Activated CD4-positive, alpha-beta memory T cell treated with anti-CD3 and anti-CD28 coated beads, Interleukin-2, amount 10 ng/mL, durations not matched to agents 7 days and 5 days (primary cell): Measurements from ENCODE around the gene ATP6V1C2. TPM values are rescaled to one million over a fixed set of nuclear protein-coding genes. Genes with fewer than 3 reads are reported as not detected.
"Not testable (repeated sequence)": the region's sequence is repeated elsewhere in the genome, so short reads cannot be mapped to it uniquely, and the experiment has no call there.

ENCODE experiments used
- CTCF ChIA-PET: fragments of 350-600 bp; sonication (Branson Sonifier 250); formaldehyde crosslinking; loops from one replicate; lab custom pipeline; 2021; ENCODE audit warnings: antibody characterized with exemption, inconsistent platforms; lab: Charles Lee
- POLR2A ChIA-PET: fragments of 350-600 bp; sonication (Branson Sonifier 250); formaldehyde crosslinking; loops from one replicate; lab custom pipeline; 2021; ENCODE audit warnings: antibody characterized with exemption; lab: Charles Lee
- DNase-seq: peaks from one replicate; pipeline ENCODE4 v3.0.0-alpha.2; 2020
- H3K27ac Mint-ChIP-seq: one replicate; pipeline ENCODE4 v1.8.0; 2021; ENCODE audit warnings: mild to moderate bottlenecking, mixed read lengths
- H3K27me3 Mint-ChIP-seq: one replicate; pipeline ENCODE4 v1.8.0; 2021; ENCODE audit warnings: mixed read lengths
- H3K36me3 Mint-ChIP-seq: one replicate; pipeline ENCODE4 v1.8.0; 2021; ENCODE audit warnings: low read depth, mixed read lengths
- H3K4me1 Mint-ChIP-seq: one replicate; pipeline ENCODE4 v1.8.0; 2021; ENCODE audit warnings: mixed read lengths
- H3K4me3 Mint-ChIP-seq: one replicate; pipeline ENCODE4 v1.8.0; 2021; ENCODE audit warnings: mild to moderate bottlenecking, mixed read lengths
- H3K9me3 Mint-ChIP-seq: one replicate; pipeline ENCODE4 v1.8.0; 2021; ENCODE audit warnings: mixed read lengths
- total RNA-seq, 2 experiments: library from RNA; stranded (reverse); gene quantifications; one replicate each; pipeline ENCODE4 v1.2.3, GENCODE V29; 2021

Gene ATP6V1C2
- total RNA-seq, 2 experiments from 2014 or later = not detected

DNA sequence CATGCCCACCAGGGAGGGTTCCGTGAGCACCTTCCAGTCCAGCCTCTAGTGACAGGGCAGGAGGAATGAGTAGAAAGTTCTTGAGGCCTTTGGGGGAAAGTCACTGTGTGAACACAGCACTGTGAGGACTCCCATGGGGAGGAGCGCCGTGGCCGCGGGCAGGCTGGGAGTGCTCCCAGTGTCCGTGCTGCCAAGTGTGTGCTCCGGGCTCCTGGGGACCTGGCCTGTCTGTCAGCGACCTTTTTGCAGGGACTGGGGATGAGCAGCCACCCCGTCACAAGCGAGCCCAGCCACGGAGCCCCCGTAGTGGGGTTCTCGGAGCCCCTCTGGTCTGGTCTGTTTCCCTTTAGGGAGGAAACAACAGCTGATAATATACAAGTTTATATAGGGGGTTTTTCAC lies 54.4 kb downstream of the ATP6V1C2 start:
- Mint-ChIP-seq H3K27me3 (no peaks in the 10 kb centered on the region), H3K9me3 (no peaks in the 10 kb centered on the region), H3K27ac (no peak overlapping the region), H3K36me3 (peaks cover 9% of the 10 kb centered on the region), H3K4me3 (no peak overlapping the region), H3K4me1 (peaks cover 1% of the 10 kb centered on the region)
- DNase-seq = no peak
- ChIA-PET CTCF (no interaction called here), POLR2A (no interaction called here)

DNA sequence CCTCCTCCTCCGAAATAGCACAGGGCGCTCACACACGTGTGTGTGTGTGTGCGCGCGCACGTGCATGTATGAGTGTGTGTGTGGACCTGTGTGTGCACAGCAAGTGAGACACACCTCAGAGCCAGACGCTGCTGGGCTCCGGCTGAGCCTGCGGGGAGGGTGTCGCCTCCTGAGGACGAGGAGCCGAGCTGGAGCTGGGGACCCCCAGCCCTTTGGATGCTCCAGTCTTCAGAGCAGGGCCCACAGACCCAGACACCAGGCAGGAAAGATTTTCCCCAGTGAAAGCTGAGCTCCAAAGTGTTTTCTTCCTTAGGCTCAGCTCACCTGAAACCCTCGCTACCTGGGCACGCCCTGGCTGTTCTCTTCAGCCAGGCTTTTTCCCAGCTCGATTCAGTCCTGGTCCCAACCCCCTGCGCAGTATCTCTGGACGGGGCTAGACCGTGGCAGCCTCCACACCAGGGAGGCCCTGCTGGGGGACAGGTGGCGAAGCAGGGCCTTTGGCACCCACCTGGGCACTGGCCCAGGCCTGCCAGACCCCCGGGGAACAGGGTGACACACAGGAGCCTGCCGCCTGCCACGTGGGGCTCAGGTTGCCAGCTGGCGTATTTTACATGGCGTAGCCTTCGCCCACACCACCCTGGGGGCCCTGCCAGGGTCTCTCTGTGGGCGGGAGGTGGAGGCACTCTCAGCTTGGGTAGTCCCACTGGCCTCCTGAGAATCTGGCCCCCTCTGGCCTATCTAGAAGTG lies 55.0 kb downstream of the ATP6V1C2 start:
- H3K27ac Mint-ChIP-seq = no peak overlapping the region
- peaks cover 1% of the 10 kb centered on the region for H3K4me1 Mint-ChIP-seq
- H3K36me3 Mint-ChIP-seq = peaks cover 12% of the 10 kb centered on the region
- no peaks in the 10 kb centered on the region for H3K9me3 Mint-ChIP-seq
- no peak overlapping the region for H3K4me3 Mint-ChIP-seq
- H3K27me3 Mint-ChIP-seq = no peaks in the 10 kb centered on the region
- no peak for DNase-seq
- CTCF ChIA-PET = no interaction called here
- POLR2A ChIA-PET = no interaction called here

DNA sequence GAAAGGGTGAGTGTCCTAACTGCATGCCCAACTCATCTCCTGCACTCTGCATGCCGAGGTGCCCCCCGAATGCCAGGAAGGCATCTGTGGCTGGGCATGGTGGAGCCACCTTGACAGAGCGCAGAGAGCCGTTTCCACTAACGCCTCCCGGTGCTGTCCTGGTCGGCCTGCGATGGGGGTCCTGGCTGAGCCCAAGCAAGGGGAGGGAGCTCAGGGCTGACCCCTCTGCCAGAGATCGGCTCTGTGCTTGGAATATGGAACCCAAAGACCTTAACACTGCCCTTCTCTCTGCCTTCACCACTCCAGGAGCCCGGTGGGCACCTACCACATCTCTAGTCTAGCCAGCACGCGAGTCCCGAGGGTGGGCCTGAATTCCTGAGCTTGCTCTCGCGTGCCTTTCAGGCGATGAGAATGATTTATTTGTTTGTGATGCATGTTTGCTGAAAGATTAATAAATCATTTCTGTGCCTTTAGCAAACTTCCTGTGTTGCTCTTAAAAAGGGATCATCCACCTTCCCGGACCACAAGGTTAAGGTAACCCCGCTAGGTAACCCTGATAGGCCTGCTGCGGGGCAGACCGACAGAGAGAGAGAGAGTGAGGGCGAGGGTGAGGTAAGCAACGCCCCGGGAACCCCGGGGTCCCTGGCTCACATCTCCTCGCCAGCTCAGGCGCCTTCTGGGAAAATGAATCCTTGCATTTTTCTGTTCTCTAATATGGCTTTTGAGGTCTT lies 55.8 kb downstream of the ATP6V1C2 start:
- H3K4me3 Mint-ChIP-seq = no peak overlapping the region
- peaks cover 1% of the 10 kb centered on the region for H3K4me1 Mint-ChIP-seq
- ChIA-PET CTCF (no interaction called here), POLR2A (no interaction called here)
- no peak for DNase-seq
- peaks cover 20% of the 10 kb centered on the region for H3K36me3 Mint-ChIP-seq
- H3K27me3 Mint-ChIP-seq = no peaks in the 10 kb centered on the region
- no peak overlapping the region for H3K27ac Mint-ChIP-seq
- H3K9me3 Mint-ChIP-seq = no peaks in the 10 kb centered on the region

DNA sequence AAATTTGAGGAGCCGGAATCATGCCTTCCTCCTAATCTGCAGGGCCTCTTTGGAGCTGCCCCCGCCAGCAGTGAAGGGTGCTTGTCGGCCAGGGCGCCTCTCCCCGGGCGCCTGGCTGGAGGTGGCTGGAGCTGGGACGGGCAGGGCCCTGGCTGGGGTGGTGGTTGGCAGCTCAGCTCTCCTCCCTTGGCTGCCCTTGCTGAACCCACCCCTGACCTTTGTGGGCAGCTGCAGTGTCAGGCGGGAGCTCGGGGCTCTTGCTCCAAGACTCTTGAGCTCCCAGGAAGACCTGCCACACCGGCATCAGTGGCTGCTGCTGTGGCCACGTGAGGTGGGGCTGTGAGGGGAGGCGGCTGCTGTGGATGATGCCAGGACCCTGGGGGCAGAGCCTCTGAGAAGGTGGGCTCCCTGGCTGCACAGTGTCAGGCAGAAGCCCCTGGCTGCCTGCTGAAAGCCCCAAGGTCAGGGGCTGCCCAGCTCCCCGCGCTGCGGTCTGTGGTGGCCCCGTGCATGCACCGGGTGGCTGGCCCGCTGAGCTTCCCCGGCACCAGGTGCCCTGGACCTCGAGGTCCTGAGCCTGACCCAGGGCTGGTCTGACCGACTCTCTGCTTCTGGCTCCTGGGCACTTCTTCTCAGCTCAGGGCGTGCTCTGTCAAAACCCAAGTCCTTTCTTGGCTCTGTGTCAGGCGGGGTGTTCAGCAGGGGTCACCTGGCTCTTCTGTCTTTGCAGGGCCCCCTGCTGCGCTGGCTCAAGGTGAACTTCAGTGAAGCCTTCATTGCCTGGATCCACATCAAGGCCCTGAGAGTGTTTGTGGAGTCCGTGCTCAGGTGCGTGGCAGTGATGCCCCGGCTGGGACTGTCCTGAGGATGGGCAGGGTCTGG lies 56.7 kb downstream of the ATP6V1C2 start:
- no peak overlapping the region for H3K4me3 Mint-ChIP-seq
- no peaks in the 10 kb centered on the region for H3K27me3 Mint-ChIP-seq
- POLR2A ChIA-PET = interaction anchor here (1.0 kb wide), 1 partner anchor 34 kb away, joined by 4 read pairs; no protein-coding TSS in a partner anchor
- CTCF ChIA-PET = no interaction called here
- H3K9me3 Mint-ChIP-seq = no peaks in the 10 kb centered on the region
- H3K4me1 Mint-ChIP-seq = peaks cover 1% of the 10 kb centered on the region
- DNase-seq = no peak
- no peak overlapping the region for H3K27ac Mint-ChIP-seq
- H3K36me3 Mint-ChIP-seq = peaks cover 24% of the 10 kb centered on the region

DNA sequence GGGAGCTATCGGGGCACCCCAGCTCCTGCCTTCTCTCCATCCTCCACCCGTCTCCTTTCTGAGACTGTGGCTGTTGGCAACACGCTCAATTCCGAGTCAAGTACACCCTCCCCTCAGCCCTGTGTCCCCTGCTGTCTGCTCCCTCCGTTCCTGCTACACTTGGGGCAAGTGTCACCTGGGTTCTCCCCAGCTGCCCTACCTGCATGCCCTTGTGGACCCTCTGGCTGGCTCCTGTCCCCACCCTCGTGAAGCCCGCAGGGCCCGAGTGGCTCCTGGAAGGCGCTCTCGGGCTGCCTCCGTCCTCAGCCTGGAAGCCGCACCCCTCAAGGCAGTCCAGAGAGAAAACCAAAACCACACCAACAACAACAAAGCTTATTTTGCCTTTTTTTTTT lies 57.3 kb downstream of the ATP6V1C2 start:
- Mint-ChIP-seq H3K27me3 (no peaks in the 10 kb centered on the region), H3K36me3 (peaks cover 31% of the 10 kb centered on the region), H3K27ac (no peak overlapping the region), H3K4me3 (no peak overlapping the region), H3K4me1 (peaks cover 1% of the 10 kb centered on the region), H3K9me3 (no peaks in the 10 kb centered on the region)
- no peak for DNase-seq
- POLR2A ChIA-PET = interaction anchor here (1.0 kb wide), 1 partner anchor 33 kb away, joined by 4 read pairs; no protein-coding TSS in a partner anchor
- CTCF ChIA-PET = no interaction called here

DNA sequence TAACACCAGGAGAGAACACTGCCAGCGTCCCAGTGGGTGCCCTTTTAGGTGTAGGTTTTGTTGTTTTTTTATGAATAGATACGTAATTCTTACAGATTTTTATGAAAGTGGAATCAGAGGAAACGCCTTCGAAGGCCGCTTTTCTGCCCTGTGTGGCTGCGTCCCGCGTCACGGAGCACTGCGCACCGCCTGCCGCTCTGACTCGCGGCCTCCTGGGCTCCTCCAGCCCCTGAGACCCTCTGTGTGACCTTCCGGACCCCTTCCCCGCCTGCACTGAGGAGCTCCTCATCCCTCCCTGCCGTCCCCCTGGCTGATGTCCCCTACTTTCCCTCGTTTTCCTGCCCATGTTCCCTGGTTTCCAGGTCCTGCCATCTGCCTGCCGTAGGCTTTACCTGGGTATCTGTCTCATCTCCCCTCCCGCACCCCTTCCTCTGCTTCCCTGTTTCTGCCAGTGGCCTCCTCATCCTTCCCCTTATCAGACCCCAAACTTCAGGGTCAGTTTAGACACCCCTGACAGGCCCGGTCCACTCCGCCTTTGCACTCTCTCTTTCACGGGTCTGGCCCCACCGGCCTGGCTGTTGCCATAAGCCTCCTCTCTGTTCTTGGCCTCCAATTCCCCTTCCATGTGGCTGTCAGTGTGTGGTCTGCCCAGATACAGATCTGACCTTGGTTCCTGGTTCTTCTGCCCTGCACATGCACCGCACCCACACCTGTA lies 58.5 kb downstream of the ATP6V1C2 start:
- Mint-ChIP-seq H3K27ac (no peak overlapping the region), H3K36me3 (peaks cover 42% of the 10 kb centered on the region), H3K4me3 (no peak overlapping the region), H3K27me3 (no peaks in the 10 kb centered on the region), H3K9me3 (no peaks in the 10 kb centered on the region), H3K4me1 (no peaks in the 10 kb centered on the region)
- ChIA-PET CTCF (no interaction called here), POLR2A (interaction anchor here (0.6 kb wide), 1 partner anchor 12 kb away, joined by 3 read pairs; no protein-coding TSS in a partner anchor)
- no peak for DNase-seq

DNA sequence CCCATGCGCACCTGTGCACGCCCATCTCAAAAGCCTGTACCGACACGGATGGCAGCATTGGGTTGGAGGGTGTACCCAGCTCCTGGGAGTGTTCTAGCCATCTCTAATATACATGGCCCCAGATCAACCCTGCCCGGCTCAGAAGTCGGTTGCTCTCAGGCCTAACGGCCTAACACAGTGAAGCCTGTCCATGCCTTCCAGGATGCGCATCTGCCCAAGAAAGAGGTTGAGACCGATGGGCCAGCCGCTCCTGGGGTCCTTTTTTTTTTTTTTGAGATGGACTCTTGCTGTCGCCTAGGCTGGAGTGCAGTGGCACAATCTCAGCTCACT lies 59.0 kb downstream of the ATP6V1C2 start:
- Mint-ChIP-seq H3K27me3 (no peaks in the 10 kb centered on the region), H3K4me3 (no peak overlapping the region), H3K27ac (no peak overlapping the region), H3K9me3 (no peaks in the 10 kb centered on the region), H3K4me1 (no peaks in the 10 kb centered on the region), H3K36me3 (peaks cover 47% of the 10 kb centered on the region)
- ChIA-PET CTCF (no interaction called here), POLR2A (interaction anchor here (0.6 kb wide), 1 partner anchor 11 kb away, joined by 3 read pairs; no protein-coding TSS in a partner anchor)
- DNase-seq = no peak

DNA sequence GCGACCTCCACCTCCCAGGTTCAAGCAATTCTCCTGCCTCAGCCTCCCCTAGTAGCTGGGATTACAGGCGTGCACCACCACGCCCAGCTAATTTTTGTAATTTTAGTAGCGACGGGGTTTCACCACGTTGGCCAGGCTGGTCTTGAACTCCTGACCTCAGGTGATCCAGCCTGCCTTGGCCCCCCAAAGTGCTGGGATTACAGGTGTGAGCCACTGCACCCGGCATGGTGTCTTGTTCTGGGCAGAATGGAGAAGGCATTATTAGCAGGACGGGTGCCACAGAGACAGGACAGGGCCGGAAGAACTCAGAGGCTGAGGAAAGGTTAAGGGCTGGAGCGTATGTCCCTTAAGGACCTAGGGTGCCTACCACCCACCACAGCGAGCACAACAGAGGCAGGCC lies 59.4 kb downstream of the ATP6V1C2 start:
- H3K27ac Mint-ChIP-seq, H3K9me3 Mint-ChIP-seq, H3K27me3 Mint-ChIP-seq, H3K4me1 Mint-ChIP-seq, CTCF ChIA-PET, POLR2A ChIA-PET, H3K4me3 Mint-ChIP-seq: not testable (repeated sequence)
- H3K36me3 Mint-ChIP-seq = peaks cover 47% of the 10 kb centered on the region
- DNase-seq = peak; percentile 4

DNA sequence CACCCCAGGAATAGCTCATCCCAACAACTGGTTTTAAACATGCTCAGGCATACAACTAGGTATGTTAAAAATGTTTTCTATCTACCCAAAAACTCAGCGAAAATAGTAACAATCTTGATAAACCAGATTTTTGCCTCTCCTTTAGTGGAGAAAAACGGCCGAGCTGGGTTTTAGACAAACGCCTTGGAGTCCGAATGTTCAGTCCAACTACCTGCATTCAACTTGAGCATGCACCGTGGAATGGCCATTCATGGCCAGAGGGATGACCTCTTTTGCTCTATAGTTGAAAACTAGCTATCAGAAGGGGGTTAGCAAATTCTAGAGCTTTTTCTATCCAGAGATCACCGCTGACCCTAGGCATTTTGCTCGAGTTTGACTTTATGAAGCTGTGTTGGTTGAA lies 60.3 kb downstream of the ATP6V1C2 start:
- Mint-ChIP-seq H3K27me3 (no peaks in the 10 kb centered on the region), H3K4me3 (no peak overlapping the region), H3K9me3 (no peaks in the 10 kb centered on the region), H3K36me3 (peaks cover 55% of the 10 kb centered on the region), H3K4me1 (no peaks in the 10 kb centered on the region), H3K27ac (no peak overlapping the region)
- DNase-seq = peak; percentile 1
- POLR2A ChIA-PET = interaction anchor here (1.6 kb wide), 1 partner anchor 9 kb away, joined by 4 read pairs; no protein-coding TSS in a partner anchor
- CTCF ChIA-PET = interaction anchor here (0.9 to 1.9 kb wide), 2 partner anchors 10 to 14 kb away, joined by 3 to 4 read pairs; no protein-coding TSS in a partner anchor

DNA sequence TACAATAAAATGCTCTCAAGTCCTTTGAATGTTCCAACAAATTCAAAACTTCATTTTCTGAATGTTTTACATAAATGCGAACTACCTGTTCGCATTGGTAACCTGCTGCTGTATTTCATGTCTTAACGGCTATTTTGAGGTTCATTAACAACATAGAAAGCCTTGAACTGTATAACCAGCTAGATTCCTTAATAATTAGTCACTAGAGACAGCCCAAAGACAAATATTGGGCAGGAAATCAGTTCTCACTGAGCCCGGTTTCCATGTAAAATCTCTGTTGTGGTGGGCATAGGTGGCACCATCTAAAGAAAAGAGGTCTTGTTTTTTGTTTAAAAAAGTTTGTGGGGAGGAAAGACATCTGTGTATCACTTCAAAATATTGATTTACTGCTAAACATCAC lies 62.0 kb downstream of the ATP6V1C2 start:
- no peak for DNase-seq
- Mint-ChIP-seq H3K4me3 (no peak overlapping the region), H3K27ac (no peak overlapping the region), H3K4me1 (no peaks in the 10 kb centered on the region), H3K36me3 (peaks cover 71% of the 10 kb centered on the region), H3K9me3 (no peaks in the 10 kb centered on the region), H3K27me3 (no peaks in the 10 kb centered on the region)
- POLR2A ChIA-PET = no interaction called here
- CTCF ChIA-PET = interaction anchor here (1.9 kb wide), 1 partner anchor 8 kb away, joined by 4 read pairs; no protein-coding TSS in a partner anchor

DNA sequence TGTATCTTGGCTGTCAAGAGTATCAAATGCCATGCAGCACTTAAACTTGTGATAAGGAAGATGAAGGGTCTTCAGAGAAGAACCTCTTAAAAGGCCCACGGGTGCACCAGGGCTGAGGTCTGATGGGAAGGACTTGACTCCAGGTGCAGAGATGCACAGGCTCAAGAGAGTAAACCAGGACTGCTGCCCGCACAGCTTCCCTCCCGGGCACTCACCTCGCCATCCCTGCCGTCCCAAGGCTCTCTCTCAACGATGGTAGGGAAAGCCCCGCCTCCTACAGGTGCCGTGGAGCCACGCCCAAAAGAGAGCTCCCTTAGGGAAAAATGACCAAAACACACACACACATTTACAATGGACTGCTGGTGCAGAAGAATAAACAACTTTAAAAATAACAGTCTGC lies 63.3 kb downstream of the ATP6V1C2 start:
- POLR2A ChIA-PET = interaction anchor here (0.9 to 2.0 kb wide), 2 partner anchors 27 to 46 kb away, joined by 3 to 5 read pairs; no protein-coding TSS in a partner anchor

DNA sequence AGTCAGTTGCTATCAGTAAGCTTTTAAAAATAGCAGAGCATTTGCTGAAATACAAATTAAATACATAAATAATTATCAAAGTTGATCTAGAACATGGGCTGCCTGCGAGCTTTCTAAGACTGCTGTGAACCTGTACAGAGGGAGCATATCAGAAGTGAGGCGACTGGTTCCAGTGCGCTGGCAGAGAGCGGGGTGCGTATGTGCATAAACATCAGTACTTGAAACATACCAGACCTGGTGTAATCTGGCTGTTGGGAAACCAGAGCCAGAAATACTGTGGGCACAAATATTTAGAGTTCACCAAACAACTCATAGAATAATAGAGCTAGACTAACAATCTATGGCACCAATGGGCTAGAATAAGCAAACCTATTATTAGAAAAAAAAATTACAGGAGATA lies 63.8 kb downstream of the ATP6V1C2 start:
- ChIA-PET POLR2A (interaction anchor here (0.7 to 2.0 kb wide), 3 partner anchors 27 to 1954 kb away, joined by 3 to 5 read pairs (median 3); no protein-coding TSS in a partner anchor), CTCF (interaction anchor here (1.6 kb wide), 1 partner anchor 48 kb away, joined by 4 read pairs; no protein-coding TSS in a partner anchor)
- Mint-ChIP-seq H3K4me1 (peaks cover 4% of the 10 kb centered on the region), H3K27ac (no peak overlapping the region), H3K27me3 (no peaks in the 10 kb centered on the region), H3K9me3 (no peaks in the 10 kb centered on the region), H3K36me3 (peaks cover 83% of the 10 kb centered on the region), H3K4me3 (no peak overlapping the region)
- DNase-seq = no peak

More for the DNA sequence above, 63.3 kb downstream of the ATP6V1C2 start:
- peak; percentile 13 for DNase-seq
- Mint-ChIP-seq H3K4me3 (no peak overlapping the region), H3K4me1 (no peaks in the 10 kb centered on the region), H3K27me3 (no peaks in the 10 kb centered on the region), H3K9me3 (no peaks in the 10 kb centered on the region), H3K27ac (no peak overlapping the region), H3K36me3 (peaks cover 84% of the 10 kb centered on the region)
- CTCF ChIA-PET = interaction anchor here (1.6 kb wide), 1 partner anchor 48 kb away, joined by 4 read pairs; no protein-coding TSS in a partner anchor
